Progenitor cell of endocrine pancreas (in vitro differentiated cells): ENCODE measurements around the gene ATF5. TPM values are rescaled to one million over a fixed set of nuclear protein-coding genes. Genes with fewer than 3 reads are reported as not detected.

Experiments used
- DNase-seq: peaks from one replicate; pipeline ENCODE4 v3.0.0; 2021; ENCODE audit warnings: low spot score; ENCODE audit not compliant: unreplicated experiment
- H3K27ac Mint-ChIP-seq: 2 replicates; pipeline ENCODE4 v1.8.0; 2021; ENCODE audit warnings: mild to moderate bottlenecking, moderate library complexity, mixed read lengths
- H3K27me3 Mint-ChIP-seq: 2 replicates; pipeline ENCODE4 v1.8.0; 2021; ENCODE audit warnings: mixed read lengths
- H3K36me3 Mint-ChIP-seq: 2 replicates; pipeline ENCODE4 v1.8.0; 2022; ENCODE audit warnings: mixed read lengths; ENCODE audit not compliant: insufficient read depth
- H3K4me1 Mint-ChIP-seq: 2 replicates; pipeline ENCODE4 v1.8.0; 2021; ENCODE audit warnings: low read depth, mixed read lengths
- H3K4me3 Mint-ChIP-seq: 2 replicates; pipeline ENCODE4 v1.8.0; 2021; ENCODE audit warnings: low read depth, mild to moderate bottlenecking, moderate library complexity, mixed read lengths
- H3K9me3 Mint-ChIP-seq: 2 replicates; pipeline ENCODE4 v1.8.0; 2021; ENCODE audit warnings: low read depth, mixed read lengths
- CTCF ChIP-seq: fragments of 200-600 bp; sonication (generic); IDR thresholded peaks from one replicate; pipeline ENCODE4 v1.5.0; 2021; ENCODE audit warnings: antibody characterized with exemption, mild to moderate bottlenecking; ENCODE audit not compliant: unreplicated experiment
- total RNA-seq: library from RNA; stranded (reverse); gene quantifications from 2 replicates; pipeline ENCODE4 v1.2.1, GENCODE V29; 2021

The ATF5 gene
- total RNA-seq, 1 donor from 2014 or later, result 14.5 TPM

GRCh38 chr19:49890349-49891311, 38.4 kb upstream of the ATF5 start:
- TF ChIP-seq CTCF, result peak; percentile 5
- Mint-ChIP-seq H3K9me3 (no peaks in the 10 kb centered on the region), H3K4me3 (no peak overlapping the region), H3K27me3 (peaks cover 31% of the 10 kb centered on the region), H3K36me3 (peaks cover 7% of the 10 kb centered on the region), H3K27ac (no peak overlapping the region), H3K4me1 (peaks cover 1% of the 10 kb centered on the region)
- DNase-seq, result no peak

- no peaks in the 10 kb centered on the region for H3K9me3 Mint-ChIP-seq
- H3K36me3 Mint-ChIP-seq, result peaks cover 4% of the 10 kb centered on the region
- no peak for DNase-seq
- TF ChIP-seq CTCF, result no peak
- peaks cover 34% of the 10 kb centered on the region for H3K27me3 Mint-ChIP-seq
- H3K4me3 Mint-ChIP-seq, result no peak overlapping the region
- H3K4me1 Mint-ChIP-seq, result peaks cover 1% of the 10 kb centered on the region
- H3K27ac Mint-ChIP-seq, result no peak overlapping the region
These were observed 37.6 kb upstream of the ATF5 start for GRCh38 chr19:49891393-49891792.

- Mint-ChIP-seq H3K27me3 (peaks cover 47% of the 10 kb centered on the region), H3K36me3 (peaks cover 3% of the 10 kb centered on the region), H3K4me1 (peaks cover 1% of the 10 kb centered on the region), H3K4me3 (no peak overlapping the region), H3K27ac (no peak overlapping the region), H3K9me3 (no peaks in the 10 kb centered on the region)
- no peak for TF ChIP-seq CTCF
- no peak for DNase-seq
These were observed 36.3 kb upstream of the ATF5 start for GRCh38 chr19:49892716-49893115.

GRCh38 chr19:49894011-49894664, 34.9 kb upstream of the ATF5 start:
- DNase-seq, result no peak
- no peaks in the 10 kb centered on the region for H3K36me3 Mint-ChIP-seq
- no peak overlapping the region for H3K4me3 Mint-ChIP-seq
- no peaks in the 10 kb centered on the region for H3K9me3 Mint-ChIP-seq
- peaks cover 1% of the 10 kb centered on the region for H3K4me1 Mint-ChIP-seq
- peaks cover 48% of the 10 kb centered on the region for H3K27me3 Mint-ChIP-seq
- H3K27ac Mint-ChIP-seq, result no peak overlapping the region
- TF ChIP-seq CTCF, result no peak

GRCh38 chr19:49894879-49895565, 34.0 kb upstream of the ATF5 start:
- H3K9me3 Mint-ChIP-seq, result no peaks in the 10 kb centered on the region
- H3K4me3 Mint-ChIP-seq, result no peak overlapping the region
- TF ChIP-seq CTCF, result no peak
- peaks cover 45% of the 10 kb centered on the region for H3K27me3 Mint-ChIP-seq
- no peak for DNase-seq
- no peaks in the 10 kb centered on the region for H3K36me3 Mint-ChIP-seq
- H3K27ac Mint-ChIP-seq, result no peak overlapping the region
- H3K4me1 Mint-ChIP-seq, result peaks cover 1% of the 10 kb centered on the region
